ENCODE results near the gene GPR143. TPM values are rescaled to one million over a fixed set of nuclear protein-coding genes. Genes with fewer than 3 reads are reported as not detected.

GPR143 gene
- total and polyA plus RNA-seq, 10 of the 15 experiments (the other 5 are each of a cell fraction or from before 2014, with no cell fraction given): 0.05 to 0.31 (median 0.15) TPM; not detected in 5

DNA sequence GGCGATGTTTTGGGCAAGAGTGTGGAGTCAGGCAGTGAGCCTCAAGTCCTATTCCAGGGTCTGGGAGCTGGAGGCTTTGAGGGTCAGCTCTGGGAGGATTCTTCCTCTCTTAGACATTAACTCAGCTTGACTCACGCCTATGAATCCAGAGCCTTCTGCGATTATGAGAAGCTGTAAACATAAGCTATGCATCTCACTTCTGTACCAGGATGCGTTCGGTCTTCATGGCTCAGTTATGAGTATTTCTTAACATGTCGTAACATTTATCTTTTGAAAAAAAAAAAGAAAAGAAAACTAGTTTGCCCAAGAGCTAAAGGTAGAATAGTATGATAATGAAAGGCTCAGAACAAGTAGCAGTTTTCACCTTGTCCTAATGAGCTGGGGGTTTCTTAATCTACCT, 25.2 kb upstream of the GPR143 start:
- no peaks in the 10 kb centered on the region for H3K4me1 ChIP-seq (ENCODE audit: control insufficient read depth, insufficient read depth, low read length)
- WGBS (ENCODE audit: insufficient coverage, insufficient replicate concordance, low lambda C conversion rate, missing lambda C conversion rate): 39% methylated on average over 6 of the region's 6 CpGs
- ChIA-PET POLR2A (no interaction called here), RAD21 (ENCODE audit: unreplicated experiment) (no interaction called here), SMC1A (ENCODE audit: uncharacterized antibody, unreplicated experiment) (interaction anchor here (0.6 to 1.4 kb wide), 2 partner anchors 18 to 28 kb away, joined by 3 to 5 read pairs; no protein-coding TSS in a partner anchor), CTCF (interaction anchor here (1.2 kb wide), 1 partner anchor 9 kb away, joined by 3 read pairs; no protein-coding TSS in a partner anchor)
- ATAC-seq (no peak), DNase-seq (ENCODE audit: low read depth, low spot score) (no peak), FAIRE-seq (no peak)
- no peaks in the 10 kb centered on the region for H3K9me3 ChIP-seq (replicated peaks; ENCODE audit: control insufficient read depth, insufficient read depth, low read length)
- H3K27ac ChIP-seq (ENCODE audit: control insufficient read depth, insufficient read depth): no peak overlapping the region
- H3K36me3 ChIP-seq (ENCODE audit: control insufficient read depth in 2 of 2, insufficient read depth in 2 of 2, low read length in 1 of 2): no peaks in the 10 kb centered on the region
- in situ Hi-C loops (cut with MboI) (no loop called here), intact Hi-C loops (cut with micrococcal nuclease; ENCODE audit: unreplicated experiment) (no loop called here)
- H4K20me1 ChIP-seq (ENCODE audit: control insufficient read depth, insufficient read depth): no peaks in the 10 kb centered on the region
- H3K27me3 ChIP-seq (replicated peaks in 1 of 2; ENCODE audit: control insufficient read depth in 2 of 2, insufficient read depth in 2 of 2, low read length in 1 of 2): peaks cover 0 to 2% of the 10 kb centered on the region in 2 experiments; a peak in 2 of 4 replicates
- TF ChIP-seq, protein P1, sequence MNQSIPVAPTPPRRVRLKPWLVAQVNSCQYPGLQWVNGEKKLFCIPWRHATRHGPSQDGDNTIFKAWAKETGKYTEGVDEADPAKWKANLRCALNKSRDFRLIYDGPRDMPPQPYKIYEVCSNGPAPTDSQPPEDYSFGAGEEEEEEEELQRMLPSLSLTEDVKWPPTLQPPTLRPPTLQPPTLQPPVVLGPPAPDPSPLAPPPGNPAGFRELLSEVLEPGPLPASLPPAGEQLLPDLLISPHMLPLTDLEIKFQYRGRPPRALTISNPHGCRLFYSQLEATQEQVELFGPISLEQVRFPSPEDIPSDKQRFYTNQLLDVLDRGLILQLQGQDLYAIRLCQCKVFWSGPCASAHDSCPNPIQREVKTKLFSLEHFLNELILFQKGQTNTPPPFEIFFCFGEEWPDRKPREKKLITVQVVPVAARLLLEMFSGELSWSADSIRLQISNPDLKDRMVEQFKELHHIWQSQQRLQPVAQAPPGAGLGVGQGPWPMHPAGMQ (IDR thresholded peaks at IDR 0.05; ENCODE audit: borderline replicate concordance): no peak
- no peak for TF ChIP-seq SUZ12 (IDR thresholded peaks at IDR 0.05; ENCODE audit: unreplicated experiment)
- TF ChIP-seq, protein P2, sequence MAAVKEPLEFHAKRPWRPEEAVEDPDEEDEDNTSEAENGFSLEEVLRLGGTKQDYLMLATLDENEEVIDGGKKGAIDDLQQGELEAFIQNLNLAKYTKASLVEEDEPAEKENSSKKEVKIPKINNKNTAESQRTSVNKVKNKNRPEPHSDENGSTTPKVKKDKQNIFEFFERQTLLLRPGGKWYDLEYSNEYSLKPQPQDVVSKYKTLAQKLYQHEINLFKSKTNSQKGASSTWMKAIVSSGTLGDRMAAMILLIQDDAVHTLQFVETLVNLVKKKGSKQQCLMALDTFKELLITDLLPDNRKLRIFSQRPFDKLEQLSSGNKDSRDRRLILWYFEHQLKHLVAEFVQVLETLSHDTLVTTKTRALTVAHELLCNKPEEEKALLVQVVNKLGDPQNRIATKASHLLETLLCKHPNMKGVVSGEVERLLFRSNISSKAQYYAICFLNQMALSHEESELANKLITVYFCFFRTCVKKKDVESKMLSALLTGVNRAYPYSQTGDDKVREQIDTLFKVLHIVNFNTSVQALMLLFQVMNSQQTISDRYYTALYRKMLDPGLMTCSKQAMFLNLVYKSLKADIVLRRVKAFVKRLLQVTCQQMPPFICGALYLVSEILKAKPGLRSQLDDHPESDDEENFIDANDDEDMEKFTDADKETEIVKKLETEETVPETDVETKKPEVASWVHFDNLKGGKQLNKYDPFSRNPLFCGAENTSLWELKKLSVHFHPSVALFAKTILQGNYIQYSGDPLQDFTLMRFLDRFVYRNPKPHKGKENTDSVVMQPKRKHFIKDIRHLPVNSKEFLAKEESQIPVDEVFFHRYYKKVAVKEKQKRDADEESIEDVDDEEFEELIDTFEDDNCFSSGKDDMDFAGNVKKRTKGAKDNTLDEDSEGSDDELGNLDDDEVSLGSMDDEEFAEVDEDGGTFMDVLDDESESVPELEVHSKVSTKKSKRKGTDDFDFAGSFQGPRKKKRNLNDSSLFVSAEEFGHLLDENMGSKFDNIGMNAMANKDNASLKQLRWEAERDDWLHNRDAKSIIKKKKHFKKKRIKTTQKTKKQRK (IDR thresholded peaks at IDR 0.05; ENCODE audit: low read depth, low read length): no peak
- no peak for TF ChIP-seq CBX5 (IDR thresholded peaks at IDR 0.05; ENCODE audit: low read depth)
- TF ChIP-seq EP300 (IDR thresholded peaks at IDR 0.05; ENCODE audit: borderline replicate concordance in 1 of 2, control insufficient read depth in 1 of 2, low read depth in 2 of 2, low read length in 2 of 2): no peak
- H3K4me3 ChIP-seq: no peak overlapping the region
- no peaks in the 10 kb centered on the region for H3K79me2 ChIP-seq (ENCODE audit: control insufficient read depth, insufficient read depth, low read length)
- no peak overlapping the region for H3K4me2 ChIP-seq (ENCODE audit: control insufficient read depth, insufficient read depth)
- H2AFZ ChIP-seq (ENCODE audit: control insufficient read depth, low read depth, low read length): no peak overlapping the region
- no peak overlapping the region for H3K9ac ChIP-seq (ENCODE audit: control insufficient read depth, insufficient read depth, low read length)
- no TSS peak for BruUV-seq (replicated peaks)

Measured in GM12878 (cell line).